HepG2 (cell line): ENCODE data around the gene DENND2A. TPM values are rescaled to one million over a fixed set of nuclear protein-coding genes. Genes with fewer than 3 reads are reported as not detected.
A peak's percentile ranks its signal among the peaks of the same experiment; 100 is the strongest.

Source experiments
- ATAC-seq: fragments of 200-7000 bp; cut with Tn5 transposase; 3 replicates; pipeline ENCODE4 v1.9.1; 2020; ENCODE audit warnings: mild to moderate bottlenecking, moderate library complexity
- BruUV-seq: library from RNA; stranded (reverse); fragments of 400-500 nt; replicated peaks from 2 replicates; lab custom pipeline; 2021; lab: Mats Ljungman, UMichigan
- CTCF ChIA-PET: fragments of 300-600 bp; formaldehyde crosslinking; extraction: SDS; loops from one replicate; lab custom pipeline; 2021; ENCODE audit warnings: low total read pairs, inconsistent platforms, low intra/inter-chr PET ratio; lab: Yijun Ruan, JAX
- POLR2A ChIA-PET: fragments of 350-600 bp; sonication (Branson Sonifier 250); formaldehyde crosslinking; loops from one replicate; lab custom pipeline; 2020; ENCODE audit warnings: antibody characterized with exemption, inconsistent platforms; lab: Yijun Ruan, JAX
- DNase-seq: peaks from one replicate; pipeline ENCODE4 v3.0.0-alpha.2; 2015; ENCODE audit warnings: low spot score
- FAIRE-seq: peaks from 3 replicates; lab custom pipeline; 2011; peaks lifted over from hg19 to GRCh38; lab: Jason Lieb, UNC
- H2AFZ ChIP-seq: one replicate; pipeline ENCODE4 v1.6.1; 2011; ENCODE audit warnings: low read length, inconsistent platforms
- H3K27ac ChIP-seq: fragments of 300-600 bp; 3 replicates; pipeline ENCODE4 v1.8.0; 2011; ENCODE audit warnings: mixed run types, mild to moderate bottlenecking, mixed read lengths, low read length, inconsistent platforms; ENCODE audit not compliant: insufficient read depth; ENCODE audit errors: extremely low read length
- H3K27me3 ChIP-seq, 2 experiments: fragments of 200-600 bp in 1 of 2; 2 replicates in 1 of 2; 3 replicates in 1 of 2; pipeline versions ENCODE4 v1.6.0 to v1.8.0; 2011; ENCODE audit warnings: low read length in 2 of 2, mild to moderate bottlenecking in 2 of 2, moderate library complexity in 2 of 2, inconsistent platforms in 1 of 2; ENCODE audit not compliant: insufficient read depth in 2 of 2, control insufficient read depth in 1 of 2
- H3K36me3 ChIP-seq, 2 experiments: fragments of 200-600 bp in 1 of 2; replicated peaks in 1 of 2; 2 replicates in 1 of 2; 3 replicates in 1 of 2; pipeline versions ENCODE4 v1.5.1 to v1.8.0; 2011; ENCODE audit warnings: low read length in 2 of 2, inconsistent platforms in 1 of 2; ENCODE audit not compliant: insufficient read depth in 2 of 2, control insufficient read depth in 1 of 2
- H3K4me1 ChIP-seq: 2 replicates; pipeline ENCODE4 v1.5.1; 2012; ENCODE audit warnings: low read length, inconsistent platforms; ENCODE audit not compliant: insufficient read depth
- H3K4me2 ChIP-seq: 2 replicates; pipeline ENCODE4 v1.6.0; 2011; ENCODE audit warnings: low read depth, low read length, inconsistent platforms
- H3K4me3 ChIP-seq, 3 experiments: fragments of 200-600 bp in 1 of 3; sonication (generic), shearing (Covaris generic) in 1 of 3; replicated peaks in 1 of 3; 2 replicates each; pipeline ENCODE4 v1.5.1; 2011 to 2016; ENCODE audit warnings: low read length in 3 of 3, inconsistent platforms in 2 of 3, low read depth in 2 of 3, mild to moderate bottlenecking in 2 of 3, control low read depth in 1 of 3, mixed read lengths in 1 of 3; ENCODE audit not compliant: insufficient read depth in 1 of 3
- H3K79me2 ChIP-seq: one replicate; pipeline ENCODE4 v1.6.1; 2011; ENCODE audit warnings: low read length, inconsistent platforms; ENCODE audit not compliant: insufficient read depth
- H3K9ac ChIP-seq: 2 replicates; pipeline ENCODE4 v1.6.0; 2011; ENCODE audit warnings: mild to moderate bottlenecking, low read depth, low read length, inconsistent platforms; ENCODE audit not compliant: insufficient read depth
- H3K9me3 ChIP-seq: 2 replicates; pipeline ENCODE4 v1.5.1; 2012; ENCODE audit warnings: mild to moderate bottlenecking, low read length
- H4K20me1 ChIP-seq: 2 replicates; pipeline ENCODE4 v1.6.0; 2011; ENCODE audit warnings: inconsistent platforms, mild to moderate bottlenecking, low read length, moderate library complexity; ENCODE audit not compliant: insufficient read depth
- ATF1 ChIP-seq: IDR thresholded peaks from 2 replicates; pipeline ENCODE4 v1.6.1; 2016; ENCODE audit warnings: mild to moderate bottlenecking, control low read depth
- BHLHE40 ChIP-seq: IDR thresholded peaks from 2 replicates; pipeline ENCODE4 v1.6.1; 2011; ENCODE audit warnings: low read length, improper control_type of control experiment
- MYNN ChIP-seq: sonication (generic); formaldehyde crosslinking; IDR thresholded peaks from 2 replicates; pipeline ENCODE4 v1.4.0; 2020; ENCODE audit warnings: mild to moderate bottlenecking, low read depth, missing genetic modification reagents
- NFATC3 ChIP-seq: sonication (generic); formaldehyde crosslinking; IDR thresholded peaks from 2 replicates; pipeline ENCODE4 v1.5.1; 2020; ENCODE audit warnings: mild to moderate bottlenecking, missing genetic modification reagents
- NFYC ChIP-seq: IDR thresholded peaks from 2 replicates; pipeline ENCODE4 v1.6.1; 2016; ENCODE audit warnings: missing genetic modification reagents, missing compliant biosample characterization
- NRL ChIP-seq: sonication (generic); formaldehyde crosslinking; IDR thresholded peaks from 2 replicates; pipeline ENCODE4 v1.5.0; 2020; ENCODE audit warnings: missing genetic modification reagents, mild to moderate bottlenecking, moderate library complexity, borderline replicate concordance
- PRPF4 ChIP-seq: fragments of 200-400 bp; formaldehyde crosslinking; IDR thresholded peaks from 2 replicates; pipeline ENCODE4 v1.6.1; 2016; ENCODE audit warnings: low read length, low read depth; ENCODE audit not compliant: poor library complexity, severe bottlenecking
- TEAD3 ChIP-seq: optimal IDR thresholded peaks from 2 replicates; pipeline ENCODE3; 2016; ENCODE audit warnings: borderline replicate concordance
- ZNF124 ChIP-seq: sonication (generic); formaldehyde crosslinking; IDR thresholded peaks from 2 replicates; pipeline ENCODE4 v1.4.0; 2020; ENCODE audit warnings: missing genetic modification reagents
- ZNF138 ChIP-seq: sonication (generic); formaldehyde crosslinking; IDR thresholded peaks from 2 replicates; pipeline ENCODE4 v1.5.0; 2020; ENCODE audit warnings: mild to moderate bottlenecking, low read depth, missing genetic modification reagents
- ZNF350 ChIP-seq: sonication (generic); formaldehyde crosslinking; IDR thresholded peaks from 2 replicates; pipeline ENCODE4 v1.4.0; 2020; ENCODE audit warnings: mild to moderate bottlenecking, low read depth, missing genetic modification reagents, borderline replicate concordance
- ZNF501 ChIP-seq: sonication (generic); formaldehyde crosslinking; IDR thresholded peaks from 2 replicates; pipeline ENCODE4 v1.5.1; 2020; ENCODE audit warnings: mild to moderate bottlenecking, moderate library complexity, missing genetic modification reagents
- ZNF709 ChIP-seq: sonication (generic); formaldehyde crosslinking; IDR thresholded peaks from 2 replicates; pipeline ENCODE4 v1.5.0; 2020; ENCODE audit warnings: mild to moderate bottlenecking, missing genetic modification reagents
- WGBS: methylation state at CpG from one replicate; pipeline ENCODE4 v1.1.6; 2017; ENCODE audit warnings: low lambda C conversion rate; 5-methylcytosine and 5-hydroxymethylcytosine counted together
- in situ Hi-C: cut with HindIII; loops from 2 replicates; pipeline ENCODE4 v1.10.0; 2017; ENCODE audit warnings: low pct_unique_long_range_greater_than_20kb; ENCODE audit not compliant: extremely low pct_ligation_motif_present
- intact Hi-C: fragments of 100-400 bp; cut with micrococcal nuclease; formaldehyde crosslinking; loops from one replicate; pipeline ENCODE4 v1.10.0; 2022; ENCODE audit not compliant: unreplicated experiment
- polyA plus RNA-seq, 8 experiments: library from polyadenylated mRNA; depleted of rRNA in 3 of 8; stranded (reverse) in 7 of 8; unstranded in 1 of 8; fragments of >200 nt; fragmentation: Illumina TruSeq in 4 of 8; extraction: Trizol in 4 of 8; gene quantifications; 2 replicates each; pipeline versions ENCODE4 v1.2.1 to v1.2.3, GENCODE V29; 2011 to 2016; ENCODE audit warnings: low read depth in 4 of 8, missing spikeins in 1 of 8, mixed read lengths in 1 of 8; ENCODE audit not compliant: insufficient read depth in 1 of 8
- total RNA-seq, 5 experiments: library from RNA; depleted of rRNA; stranded (reverse); fragments of >200 nt; fragmentation: Illumina TruSeq; extraction: Trizol; gene quantifications; 2 replicates each; pipeline ENCODE4 v1.2.3, GENCODE V29; 2016; ENCODE audit warnings: low read depth in 1 of 5
- TF ChIP-seq, protein P1 (sequence below): sonication (generic); formaldehyde crosslinking; IDR thresholded peaks from 2 replicates; pipeline ENCODE4 v1.4.0; 2020; ENCODE audit warnings: missing genetic modification reagents
- TF ChIP-seq, protein P2 (sequence below): sonication (generic); formaldehyde crosslinking; IDR thresholded peaks from 2 replicates; pipeline ENCODE4 v1.5.1; 2020; ENCODE audit warnings: missing genetic modification reagents, mild to moderate bottlenecking, borderline replicate concordance

Gene DENND2A
- total and polyA plus RNA-seq, 2 of the 13 experiments (the other 11 are each of a cell fraction or from before 2014, with no cell fraction given): not detected

DNA sequence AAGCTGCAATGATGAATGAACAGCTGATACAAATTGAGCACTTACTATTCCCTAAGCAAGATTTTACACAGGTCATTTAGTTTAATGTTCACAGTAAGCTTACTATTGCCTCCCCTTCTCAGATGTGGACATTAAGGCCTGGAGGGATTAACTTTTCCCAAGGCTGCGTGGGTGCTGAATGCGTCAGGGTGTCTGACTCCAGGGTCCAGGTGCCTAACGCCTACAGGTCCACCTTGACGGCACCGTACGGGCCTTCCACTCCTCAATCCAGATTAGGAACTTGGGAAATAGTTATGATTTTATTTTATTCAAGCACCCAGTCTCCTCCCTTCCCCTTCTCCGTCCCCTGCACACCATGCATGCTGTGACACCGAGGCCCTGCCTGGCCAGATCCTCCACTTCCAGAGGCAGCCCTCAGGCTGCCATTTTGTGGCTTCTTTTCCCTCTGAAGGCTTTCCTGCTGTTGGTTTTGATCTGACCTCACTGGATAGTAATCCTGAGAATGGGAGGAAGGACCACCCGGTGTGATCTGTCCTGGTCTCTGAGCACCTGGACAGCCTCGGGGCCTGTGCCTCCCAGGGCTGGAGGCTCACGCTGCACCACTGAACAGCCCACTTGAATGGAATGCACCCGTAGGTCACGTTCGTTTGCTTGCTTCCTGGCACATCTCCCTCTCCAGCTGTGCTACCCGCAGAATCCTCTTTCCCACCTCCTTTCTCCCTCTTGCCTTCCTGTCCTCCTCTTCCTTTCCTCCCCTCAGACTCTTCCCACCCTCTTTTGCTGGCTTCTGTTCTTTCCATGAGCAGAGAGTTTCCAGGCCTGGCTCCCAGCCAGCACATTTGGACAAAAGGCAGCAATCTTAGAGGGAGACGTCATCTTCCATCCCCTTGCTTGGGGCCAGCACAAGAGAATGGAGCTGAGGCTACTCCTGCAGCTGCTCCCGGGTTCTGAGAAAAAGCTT lies 14.4 kb downstream of the DENND2A start:
- Histone ChIP-seq H3K4me1 (peaks cover 23% of the 10 kb centered on the region), H3K79me2 (no peaks in the 10 kb centered on the region), H2AFZ (no peak overlapping the region), H3K4me3 (peak overlapping the region in 1 of 3 experiments; percentile 35; a peak in 1 of 6 replicates), H3K9me3 (no peaks in the 10 kb centered on the region), H3K27ac (no peak overlapping the region), H3K27me3 (peaks cover 1 to 17% of the 10 kb centered on the region in 2 experiments; a peak in 4 of 5 replicates), H3K36me3 (no peaks in the 10 kb centered on the region), H3K4me2 (peak overlapping the region; percentile 54), H3K9ac (no peak overlapping the region), H4K20me1 (no peaks in the 10 kb centered on the region)
- no TSS peak for BruUV-seq
- DNase-seq (no peak), FAIRE-seq (no peak), ATAC-seq (peak; percentile 71)
- CTCF ChIA-PET: no interaction called here
- intact Hi-C loops (no loop called here), in situ Hi-C loops (no loop called here)
- POLR2A ChIA-PET: no interaction called here
- TF ChIP-seq BHLHE40 (peak; percentile 62), PRPF4 (no peak), ZNF350 (no peak), ZNF709 (CRISPR knock-in tag) (no peak), ZNF124 (no peak), ZNF138 (CRISPR knock-in tag) (no peak), MYNN (CRISPR knock-in tag) (no peak), ATF1 (no peak), TEAD3 (peak; percentile 45), NFATC3 (no peak), NFYC (no peak), NRL (CRISPR knock-in tag) (no peak), ZNF501 (CRISPR knock-in tag) (no peak)
- TF ChIP-seq, protein P1, sequence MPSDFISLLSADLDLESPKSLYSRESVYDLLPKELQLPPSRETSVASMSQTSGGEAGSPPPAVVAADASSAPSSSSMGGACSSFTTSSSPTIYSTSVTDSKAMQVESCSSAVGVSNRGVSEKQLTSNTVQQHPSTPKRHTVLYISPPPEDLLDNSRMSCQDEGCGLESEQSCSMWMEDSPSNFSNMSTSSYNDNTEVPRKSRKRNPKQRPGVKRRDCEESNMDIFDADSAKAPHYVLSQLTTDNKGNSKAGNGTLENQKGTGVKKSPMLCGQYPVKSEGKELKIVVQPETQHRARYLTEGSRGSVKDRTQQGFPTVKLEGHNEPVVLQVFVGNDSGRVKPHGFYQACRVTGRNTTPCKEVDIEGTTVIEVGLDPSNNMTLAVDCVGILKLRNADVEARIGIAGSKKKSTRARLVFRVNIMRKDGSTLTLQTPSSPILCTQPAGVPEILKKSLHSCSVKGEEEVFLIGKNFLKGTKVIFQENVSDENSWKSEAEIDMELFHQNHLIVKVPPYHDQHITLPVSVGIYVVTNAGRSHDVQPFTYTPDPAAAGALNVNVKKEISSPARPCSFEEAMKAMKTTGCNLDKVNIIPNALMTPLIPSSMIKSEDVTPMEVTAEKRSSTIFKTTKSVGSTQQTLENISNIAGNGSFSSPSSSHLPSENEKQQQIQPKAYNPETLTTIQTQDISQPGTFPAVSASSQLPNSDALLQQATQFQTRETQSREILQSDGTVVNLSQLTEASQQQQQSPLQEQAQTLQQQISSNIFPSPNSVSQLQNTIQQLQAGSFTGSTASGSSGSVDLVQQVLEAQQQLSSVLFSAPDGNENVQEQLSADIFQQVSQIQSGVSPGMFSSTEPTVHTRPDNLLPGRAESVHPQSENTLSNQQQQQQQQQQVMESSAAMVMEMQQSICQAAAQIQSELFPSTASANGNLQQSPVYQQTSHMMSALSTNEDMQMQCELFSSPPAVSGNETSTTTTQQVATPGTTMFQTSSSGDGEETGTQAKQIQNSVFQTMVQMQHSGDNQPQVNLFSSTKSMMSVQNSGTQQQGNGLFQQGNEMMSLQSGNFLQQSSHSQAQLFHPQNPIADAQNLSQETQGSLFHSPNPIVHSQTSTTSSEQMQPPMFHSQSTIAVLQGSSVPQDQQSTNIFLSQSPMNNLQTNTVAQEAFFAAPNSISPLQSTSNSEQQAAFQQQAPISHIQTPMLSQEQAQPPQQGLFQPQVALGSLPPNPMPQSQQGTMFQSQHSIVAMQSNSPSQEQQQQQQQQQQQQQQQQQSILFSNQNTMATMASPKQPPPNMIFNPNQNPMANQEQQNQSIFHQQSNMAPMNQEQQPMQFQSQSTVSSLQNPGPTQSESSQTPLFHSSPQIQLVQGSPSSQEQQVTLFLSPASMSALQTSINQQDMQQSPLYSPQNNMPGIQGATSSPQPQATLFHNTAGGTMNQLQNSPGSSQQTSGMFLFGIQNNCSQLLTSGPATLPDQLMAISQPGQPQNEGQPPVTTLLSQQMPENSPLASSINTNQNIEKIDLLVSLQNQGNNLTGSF (CRISPR knock-in tag): no peak
- TF ChIP-seq, protein P2, sequence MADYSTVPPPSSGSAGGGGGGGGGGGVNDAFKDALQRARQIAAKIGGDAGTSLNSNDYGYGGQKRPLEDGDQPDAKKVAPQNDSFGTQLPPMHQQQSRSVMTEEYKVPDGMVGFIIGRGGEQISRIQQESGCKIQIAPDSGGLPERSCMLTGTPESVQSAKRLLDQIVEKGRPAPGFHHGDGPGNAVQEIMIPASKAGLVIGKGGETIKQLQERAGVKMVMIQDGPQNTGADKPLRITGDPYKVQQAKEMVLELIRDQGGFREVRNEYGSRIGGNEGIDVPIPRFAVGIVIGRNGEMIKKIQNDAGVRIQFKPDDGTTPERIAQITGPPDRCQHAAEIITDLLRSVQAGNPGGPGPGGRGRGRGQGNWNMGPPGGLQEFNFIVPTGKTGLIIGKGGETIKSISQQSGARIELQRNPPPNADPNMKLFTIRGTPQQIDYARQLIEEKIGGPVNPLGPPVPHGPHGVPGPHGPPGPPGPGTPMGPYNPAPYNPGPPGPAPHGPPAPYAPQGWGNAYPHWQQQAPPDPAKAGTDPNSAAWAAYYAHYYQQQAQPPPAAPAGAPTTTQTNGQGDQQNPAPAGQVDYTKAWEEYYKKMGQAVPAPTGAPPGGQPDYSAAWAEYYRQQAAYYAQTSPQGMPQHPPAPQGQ: no peak
- 33% methylated on average over 17 of the region's 17 CpGs for WGBS
